ENCODE measurements around the gene LTBP1. TPM values are rescaled to one million over a fixed set of nuclear protein-coding genes. Genes with fewer than 3 reads are reported as not detected.

LTBP1 gene
- total RNA-seq, 2 experiments from 2014 or later: 61.1 to 82.6 TPM

DNA sequence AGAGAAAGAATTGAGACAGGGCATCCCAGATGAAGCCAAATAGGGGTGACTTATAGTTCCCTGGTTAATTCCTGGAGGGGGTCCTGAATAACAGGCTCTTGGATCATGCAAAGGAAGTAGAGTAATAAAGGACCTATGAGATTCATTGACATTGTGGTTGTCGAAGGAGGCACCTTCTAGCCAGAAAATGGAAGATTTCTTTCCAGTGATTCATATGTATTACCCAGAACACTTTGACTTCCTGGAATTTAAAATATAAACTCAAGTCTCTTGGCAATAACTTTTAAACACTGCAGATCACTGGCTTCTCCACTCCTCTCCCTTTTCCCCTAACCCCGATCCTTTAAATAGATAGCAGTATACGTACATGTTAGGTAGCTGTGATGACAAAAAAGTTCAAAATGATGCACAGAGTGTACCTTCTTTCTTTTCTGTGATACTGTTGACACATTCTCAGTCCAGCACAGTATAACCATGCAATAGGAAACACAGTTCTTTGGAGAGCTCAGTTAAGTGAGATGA lies 211.8 kb downstream of the LTBP1 start:
- ChIA-PET CTCF (ENCODE audit: unreplicated experiment) (no interaction called here), POLR2A (no interaction called here)
- H3K9me3 ChIP-seq (ENCODE audit: low read length): no peaks in the 10 kb centered on the region

DNA sequence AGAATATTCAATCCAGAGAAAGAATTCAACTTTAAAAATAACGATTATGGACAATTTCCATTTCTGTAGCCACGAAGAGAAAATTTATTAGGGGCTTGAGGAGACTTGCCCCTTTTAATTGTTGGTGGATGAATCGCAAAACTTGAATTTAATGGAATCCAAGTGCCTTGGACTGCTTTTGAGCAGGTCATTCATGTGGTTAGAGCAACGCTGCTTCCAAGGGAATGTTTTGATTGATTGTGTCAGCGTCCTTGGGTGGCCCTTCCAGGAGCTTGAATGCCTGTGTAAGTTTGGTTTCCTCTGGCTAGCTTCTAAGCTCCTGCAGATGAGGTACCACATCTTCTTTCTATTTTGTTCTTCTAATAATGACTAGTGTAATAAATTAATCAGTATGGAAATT lies 213.4 kb downstream of the LTBP1 start:
- CTCF ChIA-PET (ENCODE audit: unreplicated experiment): no interaction called here
- no peak overlapping the region for H3K4me2 ChIP-seq (ENCODE audit: low read length)
- no peak overlapping the region for H2AFZ ChIP-seq (ENCODE audit: low read length)
- intact Hi-C loops (cut with micrococcal nuclease; ENCODE audit: unreplicated experiment): no loop called here
- no peaks in the 10 kb centered on the region for H4K20me1 ChIP-seq (ENCODE audit: insufficient read depth, low read length)
- H3K36me3 ChIP-seq (ENCODE audit: insufficient read depth, low read length): peaks cover 44% of the 10 kb centered on the region
- no TSS peak for BruUV-seq (replicated peaks)
- H3K4me3 ChIP-seq (ENCODE audit: low read depth, low read length, poor library complexity, severe bottlenecking): no peak overlapping the region
- POLR2A ChIA-PET: no interaction called here
- no peak for DNase-seq (ENCODE audit: low spot score)
- no peak overlapping the region for H3K27ac ChIP-seq (ENCODE audit: low read depth, low read length, poor library complexity, severe bottlenecking)
- H3K79me2 ChIP-seq (ENCODE audit: insufficient read depth, low read depth, low read length): no peaks in the 10 kb centered on the region
- TF ChIP-seq, protein P1, sequence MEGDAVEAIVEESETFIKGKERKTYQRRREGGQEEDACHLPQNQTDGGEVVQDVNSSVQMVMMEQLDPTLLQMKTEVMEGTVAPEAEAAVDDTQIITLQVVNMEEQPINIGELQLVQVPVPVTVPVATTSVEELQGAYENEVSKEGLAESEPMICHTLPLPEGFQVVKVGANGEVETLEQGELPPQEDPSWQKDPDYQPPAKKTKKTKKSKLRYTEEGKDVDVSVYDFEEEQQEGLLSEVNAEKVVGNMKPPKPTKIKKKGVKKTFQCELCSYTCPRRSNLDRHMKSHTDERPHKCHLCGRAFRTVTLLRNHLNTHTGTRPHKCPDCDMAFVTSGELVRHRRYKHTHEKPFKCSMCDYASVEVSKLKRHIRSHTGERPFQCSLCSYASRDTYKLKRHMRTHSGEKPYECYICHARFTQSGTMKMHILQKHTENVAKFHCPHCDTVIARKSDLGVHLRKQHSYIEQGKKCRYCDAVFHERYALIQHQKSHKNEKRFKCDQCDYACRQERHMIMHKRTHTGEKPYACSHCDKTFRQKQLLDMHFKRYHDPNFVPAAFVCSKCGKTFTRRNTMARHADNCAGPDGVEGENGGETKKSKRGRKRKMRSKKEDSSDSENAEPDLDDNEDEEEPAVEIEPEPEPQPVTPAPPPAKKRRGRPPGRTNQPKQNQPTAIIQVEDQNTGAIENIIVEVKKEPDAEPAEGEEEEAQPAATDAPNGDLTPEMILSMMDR (conservative IDR thresholded peaks at IDR 0.05; ENCODE audit: low read length): no peak
- no peak for TF ChIP-seq EZH2phosphoT487 (IDR thresholded peaks at IDR 0.05; ENCODE audit: borderline replicate concordance, low read depth, low read length)
- no peaks in the 10 kb centered on the region for H3K9me3 ChIP-seq (ENCODE audit: low read length)
- no peaks in the 10 kb centered on the region for H3K9me2 ChIP-seq (ENCODE audit: insufficient read depth, low read length)
- H3K4me1 ChIP-seq (ENCODE audit: insufficient read depth, low read length, poor library complexity, severe bottlenecking): no peaks in the 10 kb centered on the region

More for the DNA sequence above, 211.8 kb downstream of the LTBP1 start:
- no peak overlapping the region for H2AFZ ChIP-seq (ENCODE audit: low read length)
- H3K4me3 ChIP-seq (ENCODE audit: low read depth, low read length, poor library complexity, severe bottlenecking): no peak overlapping the region
- intact Hi-C loops (cut with micrococcal nuclease; ENCODE audit: unreplicated experiment): no loop called here
- H3K27ac ChIP-seq (ENCODE audit: low read depth, low read length, poor library complexity, severe bottlenecking): no peak overlapping the region
- BruUV-seq (replicated peaks): no TSS peak
- no peaks in the 10 kb centered on the region for H4K20me1 ChIP-seq (ENCODE audit: insufficient read depth, low read length)
- TF ChIP-seq, protein P1 (conservative IDR thresholded peaks at IDR 0.05; ENCODE audit: low read length): no peak
- no peak for TF ChIP-seq EZH2phosphoT487 (IDR thresholded peaks at IDR 0.05; ENCODE audit: borderline replicate concordance, low read depth, low read length)
- peaks cover 55% of the 10 kb centered on the region for H3K36me3 ChIP-seq (ENCODE audit: insufficient read depth, low read length)
- H3K4me1 ChIP-seq (ENCODE audit: insufficient read depth, low read length, poor library complexity, severe bottlenecking): no peaks in the 10 kb centered on the region
- no peaks in the 10 kb centered on the region for H3K9me2 ChIP-seq (ENCODE audit: insufficient read depth, low read length)
- DNase-seq (ENCODE audit: low spot score): no peak
- H3K79me2 ChIP-seq (ENCODE audit: insufficient read depth, low read depth, low read length): no peaks in the 10 kb centered on the region
- no peak overlapping the region for H3K4me2 ChIP-seq (ENCODE audit: low read length)

DNA sequence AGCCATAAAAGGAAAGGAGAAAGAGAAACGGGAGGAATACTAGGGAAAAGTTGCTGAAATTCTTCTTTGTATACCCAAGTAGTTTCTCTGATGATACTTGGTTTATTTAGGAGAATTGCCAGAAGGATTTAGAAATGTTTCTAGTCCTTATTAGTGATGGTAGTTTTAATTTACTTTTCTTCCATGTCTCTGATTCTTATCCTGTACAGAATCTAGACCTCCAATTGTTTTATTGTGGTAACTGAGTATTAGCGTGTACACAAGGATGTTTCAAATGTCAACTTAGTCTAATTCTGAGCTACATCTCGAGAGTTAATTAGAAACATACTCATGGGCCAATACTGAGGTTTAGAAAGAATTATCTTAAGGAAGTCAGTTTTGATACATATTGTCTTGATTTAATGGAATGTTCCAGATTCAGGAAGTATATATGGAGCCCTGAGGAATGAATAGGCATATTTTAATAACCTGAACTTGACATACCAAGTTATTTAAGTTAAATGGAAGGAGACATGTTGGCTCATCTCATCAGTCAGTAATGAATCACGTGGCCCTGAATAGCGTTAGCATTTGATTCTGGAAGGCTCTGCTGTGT lies 219.6 kb downstream of the LTBP1 start:
- H3K4me1 ChIP-seq (ENCODE audit: insufficient read depth, low read length, poor library complexity, severe bottlenecking): no peaks in the 10 kb centered on the region
- H3K36me3 ChIP-seq (ENCODE audit: insufficient read depth, low read length): peaks cover 43% of the 10 kb centered on the region
- H3K4me3 ChIP-seq (ENCODE audit: low read depth, low read length, poor library complexity, severe bottlenecking): no peak overlapping the region
- H3K27ac ChIP-seq (ENCODE audit: low read depth, low read length, poor library complexity, severe bottlenecking): no peak overlapping the region
- BruUV-seq (replicated peaks): no TSS peak
- no peaks in the 10 kb centered on the region for H4K20me1 ChIP-seq (ENCODE audit: insufficient read depth, low read length)
- CTCF ChIA-PET (ENCODE audit: unreplicated experiment): no interaction called here
- no peak for TF ChIP-seq EZH2phosphoT487 (IDR thresholded peaks at IDR 0.05; ENCODE audit: borderline replicate concordance, low read depth, low read length)
- TF ChIP-seq, protein P1 (conservative IDR thresholded peaks at IDR 0.05; ENCODE audit: low read length): no peak
- POLR2A ChIA-PET: no interaction called here
- H3K9me3 ChIP-seq (ENCODE audit: low read length): 0 out of 2 replicates have a peak, but pooled peaks cover 4% of the 10 kb centered on the region
- no peaks in the 10 kb centered on the region for H3K79me2 ChIP-seq (ENCODE audit: insufficient read depth, low read depth, low read length)
- H2AFZ ChIP-seq (ENCODE audit: low read length): no peak overlapping the region
- no peak overlapping the region for H3K4me2 ChIP-seq (ENCODE audit: low read length)
- intact Hi-C loops (cut with micrococcal nuclease; ENCODE audit: unreplicated experiment): no loop called here
- DNase-seq (ENCODE audit: low spot score): no peak
- H3K9me2 ChIP-seq (ENCODE audit: insufficient read depth, low read length): no peaks in the 10 kb centered on the region
